Astrocyte (in vitro differentiated cells and primary cell): ENCODE measurements around the gene NPTX1.

Source experiments
- EZH2 ChIP-seq: IDR thresholded peaks from 2 replicates; pipeline ENCODE4 v1.6.1; 2012; ENCODE audit warnings: mild to moderate bottlenecking, low read length, inconsistent platforms; ENCODE audit not compliant: insufficient read depth
- TF ChIP-seq, protein P1 (sequence below): IDR thresholded peaks from 2 replicates; pipeline ENCODE4 v1.5.1; 2011; ENCODE audit warnings: low read depth, mild to moderate bottlenecking, inconsistent platforms, low read length, moderate library complexity; ENCODE audit not compliant: insufficient read depth

- TF ChIP-seq, protein P1, sequence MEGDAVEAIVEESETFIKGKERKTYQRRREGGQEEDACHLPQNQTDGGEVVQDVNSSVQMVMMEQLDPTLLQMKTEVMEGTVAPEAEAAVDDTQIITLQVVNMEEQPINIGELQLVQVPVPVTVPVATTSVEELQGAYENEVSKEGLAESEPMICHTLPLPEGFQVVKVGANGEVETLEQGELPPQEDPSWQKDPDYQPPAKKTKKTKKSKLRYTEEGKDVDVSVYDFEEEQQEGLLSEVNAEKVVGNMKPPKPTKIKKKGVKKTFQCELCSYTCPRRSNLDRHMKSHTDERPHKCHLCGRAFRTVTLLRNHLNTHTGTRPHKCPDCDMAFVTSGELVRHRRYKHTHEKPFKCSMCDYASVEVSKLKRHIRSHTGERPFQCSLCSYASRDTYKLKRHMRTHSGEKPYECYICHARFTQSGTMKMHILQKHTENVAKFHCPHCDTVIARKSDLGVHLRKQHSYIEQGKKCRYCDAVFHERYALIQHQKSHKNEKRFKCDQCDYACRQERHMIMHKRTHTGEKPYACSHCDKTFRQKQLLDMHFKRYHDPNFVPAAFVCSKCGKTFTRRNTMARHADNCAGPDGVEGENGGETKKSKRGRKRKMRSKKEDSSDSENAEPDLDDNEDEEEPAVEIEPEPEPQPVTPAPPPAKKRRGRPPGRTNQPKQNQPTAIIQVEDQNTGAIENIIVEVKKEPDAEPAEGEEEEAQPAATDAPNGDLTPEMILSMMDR = no peak
- TF ChIP-seq EZH2 = no peak
Measured at GRCh38 chr17:80497726-80498241, 21.4 kb upstream of the NPTX1 start.
